SJCRH30 (cell line): ENCODE data around the gene NEK11. TPM values are rescaled to one million over a fixed set of nuclear protein-coding genes. Genes with fewer than 3 reads are reported as not detected.
"Not testable (repeated sequence)": the region's sequence is repeated elsewhere in the genome, so short reads cannot be mapped to it uniquely, and the experiment has no call there.

Source experiments
- DNase-seq, 2 experiments: peaks; one replicate each; pipeline ENCODE4 v3.0.0-alpha.2; 2015 to 2020
- H3K27ac ChIP-seq: fragments of 250-450 bp; sonication (Bioruptor Pico); 2 replicates; pipeline ENCODE4 v1.5.1; 2020; ENCODE audit warnings: mild to moderate bottlenecking, moderate library complexity
- H3K27me3 ChIP-seq: fragments of 250-450 bp; sonication (Bioruptor Pico); 2 replicates; pipeline ENCODE4 v1.5.1; 2020; ENCODE audit warnings: mild to moderate bottlenecking, moderate library complexity
- H3K36me3 ChIP-seq: fragments of 250-450 bp; sonication (Bioruptor Pico); 2 replicates; pipeline ENCODE4 v1.5.1; 2020; ENCODE audit warnings: mild to moderate bottlenecking, moderate library complexity
- H3K4me1 ChIP-seq: fragments of 250-450 bp; sonication (Bioruptor Pico); 2 replicates; pipeline ENCODE4 v1.5.1; 2020; ENCODE audit warnings: mild to moderate bottlenecking, moderate library complexity
- H3K4me3 ChIP-seq: fragments of 250-450 bp; sonication (Bioruptor Pico); 2 replicates; pipeline ENCODE4 v1.5.1; 2020; ENCODE audit warnings: mild to moderate bottlenecking, moderate library complexity
- H3K9me3 ChIP-seq: fragments of 250-450 bp; sonication (Bioruptor Pico); replicated peaks from 2 replicates; pipeline ENCODE4 v1.5.1; 2020; ENCODE audit warnings: mild to moderate bottlenecking, moderate library complexity
- total RNA-seq: library from RNA; depleted of rRNA; stranded (reverse); fragments of >200 nt; shearing (Covaris generic); gene quantifications from 2 replicates; pipeline ENCODE4 v1.2.3, GENCODE V29; 2014; rRNA removed

Gene NEK11
- total RNA-seq, 1 experiment from 2014 or later, result 1.9 TPM

DNA sequence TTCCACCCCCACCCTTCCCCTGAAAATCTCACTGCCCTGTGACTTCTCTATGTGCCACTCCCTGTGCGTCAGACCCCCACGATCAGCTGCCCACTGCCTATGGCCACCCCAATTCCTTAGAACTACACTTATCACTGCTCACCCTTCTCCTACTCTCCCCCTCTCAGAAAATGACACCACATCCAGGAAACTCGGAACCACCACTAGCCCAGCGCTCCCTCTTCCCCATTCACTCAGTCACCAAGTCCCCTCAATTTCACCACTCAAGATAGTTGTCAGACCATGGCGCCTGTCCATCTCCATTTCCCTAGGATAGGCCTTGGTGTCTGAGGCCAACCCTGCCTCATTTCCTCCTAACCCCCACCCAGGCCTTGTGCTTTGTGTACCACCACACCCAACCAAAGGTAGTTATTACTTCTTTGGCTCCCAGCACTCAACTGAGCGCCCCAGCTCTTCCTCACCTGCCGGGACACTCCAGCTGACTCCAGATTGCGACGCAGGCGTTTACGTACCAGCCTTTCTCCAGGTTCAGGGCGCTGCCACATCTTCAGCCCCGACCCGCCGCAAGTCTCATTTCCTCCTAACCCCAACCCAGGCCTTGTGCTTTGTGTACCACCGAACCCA, 354.3 kb downstream of the NEK11 start:
- not testable (repeated sequence) for H3K4me1 ChIP-seq, H3K36me3 ChIP-seq, H3K27me3 ChIP-seq, DNase-seq, H3K9me3 ChIP-seq
- peak overlapping the region; percentile 46 for H3K27ac ChIP-seq
- peak overlapping the region; percentile 77 for H3K4me3 ChIP-seq

DNA sequence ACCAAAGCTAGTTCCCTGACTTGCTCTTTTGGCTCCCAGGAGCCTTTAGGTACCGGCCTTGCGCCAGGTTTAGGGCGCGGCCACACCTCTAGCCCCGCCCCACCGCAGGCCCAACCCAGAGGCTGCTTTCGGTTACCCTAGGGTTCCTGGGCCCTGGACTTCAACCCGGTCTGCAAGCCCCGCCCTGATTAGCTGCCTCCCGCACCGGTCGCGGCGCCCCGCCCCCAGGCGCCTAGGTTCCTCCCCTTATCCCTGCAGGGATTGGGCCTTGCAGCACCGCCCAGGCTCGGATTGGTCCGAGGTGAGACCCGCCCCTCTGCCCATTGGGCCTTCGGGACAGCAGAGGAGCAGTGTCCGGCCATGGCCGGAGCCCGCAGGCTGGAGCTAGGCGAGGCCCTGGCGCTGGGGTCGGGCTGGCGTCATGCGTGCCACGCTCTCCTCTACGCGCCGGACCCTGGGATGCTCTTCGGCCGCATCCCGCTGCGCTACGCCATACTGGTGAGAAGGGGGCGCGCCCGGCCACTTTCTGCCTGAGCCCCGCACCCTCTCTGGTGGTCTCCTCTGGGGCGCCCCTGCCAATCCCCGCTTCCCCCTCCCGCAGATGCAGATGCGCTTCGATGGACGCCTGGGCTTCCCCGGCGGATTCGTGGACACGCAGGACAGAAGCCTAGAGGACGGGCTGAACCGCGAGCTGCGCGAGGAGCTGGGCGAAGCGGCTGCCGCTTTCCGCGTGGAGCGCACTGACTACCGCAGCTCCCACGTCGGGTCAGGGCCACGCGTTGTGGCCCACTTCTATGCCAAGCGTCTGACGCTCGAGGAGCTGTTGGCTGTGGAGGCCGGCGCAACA, 355.0 kb downstream of the NEK11 start, which contains the start of gene NUDT16:
Gene NUDT16, plus strand, starts transcription at position 330 of the 847 bp plus-strand sequence. Its CDS starts 31 bp downstream, at position 361.
- Histone ChIP-seq H3K27ac (peak within 1 kb of the TSS; percentile 46), H3K4me3 (peak within 1 kb of the TSS; percentile 77), H3K4me1 (no peaks in the 10 kb centered on the region), H3K9me3 (no peaks in the 10 kb centered on the region), H3K27me3 (no peaks in the 10 kb centered on the region), H3K36me3 (no peaks in the 10 kb centered on the region)
- DNase-seq, result peak; percentile 98 to 99

DNA sequence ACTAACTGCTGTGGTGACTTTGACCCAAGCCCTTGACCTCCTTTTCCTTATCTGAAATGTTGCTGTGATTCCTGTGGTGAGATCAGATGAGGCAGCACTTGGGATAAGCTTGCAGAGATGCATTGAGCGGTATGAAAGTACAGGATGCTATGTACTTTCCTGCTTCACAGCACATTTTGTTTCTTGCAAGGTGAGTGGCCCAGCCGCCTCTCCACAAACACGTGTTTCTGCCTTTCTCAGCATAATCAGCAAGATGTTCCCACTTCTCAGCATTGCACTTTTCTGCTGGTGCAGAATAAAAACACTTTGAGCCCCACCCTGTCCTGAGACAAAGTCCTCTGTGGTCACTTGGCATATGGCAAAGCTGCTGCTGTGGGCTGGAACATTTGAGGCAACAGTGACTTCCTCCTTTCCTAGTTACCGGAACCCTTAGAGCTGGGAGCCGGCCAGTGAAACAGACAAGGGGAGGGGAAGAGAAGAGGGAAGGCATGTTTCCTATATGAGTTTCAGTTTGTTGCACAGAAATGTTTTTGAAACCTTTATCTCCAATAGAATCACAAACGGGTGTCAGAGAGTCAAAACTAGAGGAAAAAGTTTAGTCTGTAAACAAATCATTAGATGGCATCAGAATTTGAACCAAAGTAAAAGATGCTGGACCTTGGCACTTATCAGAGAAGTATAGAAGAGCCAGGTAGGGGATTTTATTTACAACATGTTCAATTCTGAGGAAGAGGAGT, 359.9 kb downstream of the NEK11 start:
- no peak overlapping the region for H3K4me3 ChIP-seq
- no peaks in the 10 kb centered on the region for H3K27me3 ChIP-seq
- no peak for DNase-seq
- H3K4me1 ChIP-seq, result no peaks in the 10 kb centered on the region
- H3K36me3 ChIP-seq, result no peaks in the 10 kb centered on the region
- H3K27ac ChIP-seq, result no peak overlapping the region
- no peaks in the 10 kb centered on the region for H3K9me3 ChIP-seq

DNA sequence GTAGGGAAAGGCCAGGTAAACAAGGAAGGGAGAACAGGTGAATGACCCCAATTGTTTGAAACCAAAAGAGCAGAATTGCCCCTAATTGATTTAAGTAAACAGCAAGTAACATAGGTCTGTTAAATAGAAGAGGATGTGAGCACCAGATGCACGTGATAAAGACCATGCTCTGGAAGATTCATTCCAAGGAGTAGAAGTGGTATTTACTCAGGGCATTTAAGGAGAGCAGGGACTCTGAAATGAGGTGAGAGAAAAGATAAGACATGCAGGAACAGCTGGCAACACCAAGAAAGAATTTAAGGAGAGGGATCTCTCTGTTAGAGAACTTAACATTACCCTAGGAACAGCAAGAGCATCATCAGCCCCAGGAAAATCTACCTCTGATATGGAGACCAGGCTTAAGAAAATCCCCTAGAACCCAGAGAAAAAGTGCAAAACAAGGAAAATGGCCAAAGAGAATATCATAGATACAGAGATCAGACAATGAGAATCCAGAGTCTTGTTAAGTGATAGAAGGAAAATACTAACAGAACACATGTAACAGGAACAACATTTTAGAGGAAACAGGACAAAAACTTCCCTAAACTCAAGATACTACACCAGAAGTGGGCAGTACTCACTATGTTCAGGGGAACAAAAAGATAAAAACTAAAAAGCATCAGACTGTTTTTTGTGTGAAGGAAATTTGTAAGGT, 361.3 kb downstream of the NEK11 start:
- H3K27ac ChIP-seq, result no peak overlapping the region
- H3K9me3 ChIP-seq, result no peaks in the 10 kb centered on the region

DNA sequence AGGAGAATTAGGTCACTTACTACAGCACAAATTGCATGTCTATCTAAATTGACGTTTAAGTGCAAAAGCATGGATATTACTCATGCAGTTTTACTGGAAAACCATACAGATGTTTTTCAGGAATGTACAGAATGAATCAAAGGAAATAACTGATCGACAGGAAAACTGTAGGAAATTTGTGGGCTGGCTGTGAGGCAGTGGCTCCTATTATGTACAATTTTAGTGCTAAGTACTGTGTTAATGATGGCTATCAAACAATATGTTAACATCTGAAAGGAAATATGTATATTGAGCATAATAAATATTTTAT, 361.8 kb downstream of the NEK11 start:
- H3K4me3 ChIP-seq, result no peak overlapping the region
- H3K4me1 ChIP-seq, result no peaks in the 10 kb centered on the region
- H3K36me3 ChIP-seq, result no peaks in the 10 kb centered on the region
- no peak overlapping the region for H3K27ac ChIP-seq
- no peaks in the 10 kb centered on the region for H3K9me3 ChIP-seq
- no peaks in the 10 kb centered on the region for H3K27me3 ChIP-seq
- DNase-seq, result no peak

More for the DNA sequence above, 361.3 kb downstream of the NEK11 start:
- Histone ChIP-seq H3K4me3 (no peak overlapping the region), H3K27me3 (no peaks in the 10 kb centered on the region), H3K36me3 (no peaks in the 10 kb centered on the region), H3K4me1 (no peaks in the 10 kb centered on the region)
- no peak for DNase-seq

DNA sequence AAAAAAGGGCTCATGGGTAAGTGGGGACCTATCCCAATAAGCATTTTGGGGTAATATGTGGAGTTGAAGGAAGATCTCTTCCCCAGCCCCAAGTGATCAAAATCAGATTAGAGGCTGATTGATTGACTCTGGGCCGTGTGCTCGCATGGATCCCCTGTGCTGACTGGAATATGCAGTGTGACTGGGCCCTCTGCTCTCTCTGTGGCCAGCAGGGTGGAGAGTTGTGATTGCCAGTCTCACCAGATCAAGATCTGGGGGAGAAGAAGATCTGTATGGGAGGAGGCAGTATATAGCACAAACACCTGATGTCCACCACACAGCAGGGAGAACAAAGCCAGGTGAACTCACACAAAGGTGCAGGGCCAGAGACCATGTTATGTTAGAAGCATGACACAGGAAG, 363.7 kb downstream of the NEK11 start:
- no peak overlapping the region for H3K4me3 ChIP-seq
- H3K36me3 ChIP-seq, result no peaks in the 10 kb centered on the region
- no peak overlapping the region for H3K27ac ChIP-seq
- H3K9me3 ChIP-seq, result no peaks in the 10 kb centered on the region
- H3K27me3 ChIP-seq, result no peaks in the 10 kb centered on the region
- no peak for DNase-seq
- no peaks in the 10 kb centered on the region for H3K4me1 ChIP-seq

DNA sequence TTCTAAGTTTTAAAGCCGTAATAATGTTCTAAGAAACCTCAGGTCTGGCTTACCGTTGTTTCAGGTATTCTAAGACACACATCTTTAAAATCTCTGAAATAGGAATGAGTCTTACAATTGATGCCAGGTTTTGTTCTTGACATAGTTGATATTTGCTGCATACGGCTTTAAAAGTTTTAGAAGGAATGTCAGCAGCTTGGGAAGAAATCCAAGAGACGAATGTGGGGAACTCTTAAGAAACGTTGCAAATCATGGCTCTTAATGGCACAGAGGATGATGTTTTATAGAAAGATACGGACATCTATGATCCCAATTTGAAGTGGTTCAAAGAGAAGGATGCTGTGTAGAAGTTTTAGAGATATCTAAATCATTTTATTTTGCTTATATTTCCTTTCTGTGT, 366.4 kb downstream of the NEK11 start:
- H3K27ac ChIP-seq, result no peak overlapping the region
- no peak for DNase-seq
- no peaks in the 10 kb centered on the region for H3K4me1 ChIP-seq
- no peaks in the 10 kb centered on the region for H3K36me3 ChIP-seq
- H3K9me3 ChIP-seq, result no peaks in the 10 kb centered on the region
- H3K27me3 ChIP-seq, result no peaks in the 10 kb centered on the region
- H3K4me3 ChIP-seq, result no peak overlapping the region

DNA sequence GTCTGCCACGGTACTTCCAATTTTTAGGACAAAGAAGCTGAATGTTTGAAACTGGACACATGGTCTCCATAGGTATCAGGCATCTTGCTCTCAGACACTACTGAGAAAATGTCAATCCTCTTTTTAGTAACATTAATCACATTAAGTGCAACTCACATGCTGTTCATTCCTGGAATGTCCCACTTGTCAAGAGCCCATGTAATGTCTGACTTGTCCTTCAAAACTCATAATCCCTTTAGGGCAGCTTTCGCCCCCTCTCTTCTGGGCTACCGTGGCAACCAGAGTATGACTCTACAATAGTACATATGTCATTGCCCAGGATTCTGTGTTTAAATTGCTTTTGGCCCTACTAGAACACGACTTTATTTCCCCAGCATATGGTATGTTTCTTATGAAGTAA, 367.2 kb downstream of the NEK11 start:
- no peak for DNase-seq
- no peaks in the 10 kb centered on the region for H3K4me1 ChIP-seq
- no peak overlapping the region for H3K27ac ChIP-seq
- no peaks in the 10 kb centered on the region for H3K9me3 ChIP-seq
- no peak overlapping the region for H3K4me3 ChIP-seq
- H3K27me3 ChIP-seq, result no peaks in the 10 kb centered on the region
- no peaks in the 10 kb centered on the region for H3K36me3 ChIP-seq

DNA sequence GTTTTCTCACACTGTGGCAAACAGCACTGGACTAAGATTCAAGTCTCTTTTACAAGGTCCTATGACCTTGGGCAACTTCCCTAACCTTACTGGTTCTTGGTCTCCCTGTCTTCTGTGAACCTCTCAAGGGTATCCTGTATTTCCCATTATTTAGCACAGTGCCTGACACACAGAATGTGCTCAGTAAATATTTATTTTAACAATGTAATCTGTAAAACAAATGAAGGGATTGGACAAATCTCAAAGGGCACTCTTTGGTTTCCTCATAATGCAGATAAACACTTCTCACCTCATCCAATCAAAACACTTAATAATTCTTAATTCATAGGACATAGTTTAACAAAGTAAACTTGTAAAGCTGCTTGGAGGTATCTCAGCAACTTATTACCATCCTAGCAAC, 367.7 kb downstream of the NEK11 start:
- H3K27ac ChIP-seq, result no peak overlapping the region

DNA sequence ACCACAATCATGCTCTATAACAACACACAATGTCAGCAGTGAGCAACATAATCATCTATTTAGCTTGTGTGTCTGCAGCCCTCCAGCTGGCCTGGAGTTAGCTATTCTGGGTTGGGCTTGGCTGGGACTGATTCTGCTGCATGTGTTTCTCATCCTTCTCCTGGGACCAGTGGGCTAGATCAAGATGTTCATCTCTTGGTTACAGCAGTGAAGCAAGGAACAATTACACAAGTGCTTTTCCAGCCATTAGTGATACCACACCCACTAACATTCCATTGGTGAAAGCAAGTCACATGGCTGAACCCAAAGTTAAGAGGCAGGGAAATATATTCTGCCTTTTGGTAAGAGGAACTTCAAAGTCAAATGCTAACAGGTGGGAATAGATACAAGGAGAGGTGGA, 369.5 kb downstream of the NEK11 start:
- Histone ChIP-seq H3K36me3 (no peaks in the 10 kb centered on the region), H3K4me3 (no peak overlapping the region), H3K4me1 (no peaks in the 10 kb centered on the region), H3K9me3 (no peaks in the 10 kb centered on the region), H3K27me3 (no peaks in the 10 kb centered on the region), H3K27ac (no peak overlapping the region)
- DNase-seq, result no peak

More for the DNA sequence above, 367.7 kb downstream of the NEK11 start:
- no peaks in the 10 kb centered on the region for H3K36me3 ChIP-seq
- H3K4me3 ChIP-seq, result no peak overlapping the region
- H3K27me3 ChIP-seq, result no peaks in the 10 kb centered on the region
- no peaks in the 10 kb centered on the region for H3K9me3 ChIP-seq
- H3K4me1 ChIP-seq, result no peaks in the 10 kb centered on the region
- DNase-seq, result no peak

DNA sequence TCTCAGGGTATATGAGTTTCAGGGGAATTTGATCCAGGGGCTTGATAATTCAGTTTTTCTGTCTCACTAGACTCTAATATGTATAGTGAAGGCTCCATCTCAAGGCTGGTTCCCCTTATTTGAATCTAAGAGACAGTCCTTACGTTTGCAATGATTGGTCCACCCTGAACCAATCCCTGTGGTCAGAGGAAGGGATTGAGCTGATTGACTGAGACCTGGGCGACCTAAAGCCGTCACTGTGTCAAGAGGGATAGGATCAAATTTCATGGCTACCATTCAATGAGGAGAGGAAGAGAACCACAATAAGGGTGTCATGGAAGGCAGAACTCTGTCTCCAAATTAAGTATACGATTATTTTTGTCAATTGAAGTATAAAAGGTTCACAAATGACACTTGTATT, 371.2 kb downstream of the NEK11 start:
- Histone ChIP-seq H3K27ac (no peak overlapping the region), H3K27me3 (no peaks in the 10 kb centered on the region), H3K4me1 (no peaks in the 10 kb centered on the region), H3K9me3 (no peaks in the 10 kb centered on the region), H3K36me3 (no peaks in the 10 kb centered on the region), H3K4me3 (no peak overlapping the region)
- DNase-seq, result no peak

Other genes starting within 250 kb of the NEK11 start
- gene ATP2C1, start 132.8 kb upstream of the NEK11 start, total RNA-seq, result 38.2 and 40.2 TPM in 2 replicates
- 10.4 and 10.5 TPM in 2 replicates for gene ASTE1, start 52 bp upstream of the NEK11 start, total RNA-seq